GM23338 (cell line): ENCODE data around the gene CTDNEP1. TPM values are rescaled to one million over a fixed set of nuclear protein-coding genes. Genes with fewer than 3 reads are reported as not detected.

Experiments used
- ATAC-seq: fragments of 200-7000 bp; cut with Tn5 transposase; 3 replicates; pipeline ENCODE4 v1.9.1; 2020
- DNase-seq: peaks from one replicate; pipeline ENCODE4 v3.0.0-alpha.2; 2015; ENCODE audit warnings: low spot score
- H2AFZ ChIP-seq: fragments of 200-600 bp; sonication (generic); 2 replicates; pipeline ENCODE4 v1.8.0; 2016; ENCODE audit warnings: antibody characterized with exemption, mild to moderate bottlenecking, moderate library complexity
- H3F3A ChIP-seq: fragments of 200-600 bp; sonication (generic); replicated peaks from 2 replicates; pipeline ENCODE4 v1.8.0; 2017; ENCODE audit warnings: antibody characterized with exemption, mixed run types, low read depth
- H3K27ac ChIP-seq: fragments of 200-600 bp; sonication (generic); 2 replicates; pipeline ENCODE4 v1.6.1; 2016; ENCODE audit warnings: low read depth
- H3K27me3 ChIP-seq: fragments of 200-600 bp; sonication (generic); 2 replicates; pipeline ENCODE4 v1.8.0; 2016; ENCODE audit warnings: mild to moderate bottlenecking, mixed run types, moderate library complexity; ENCODE audit not compliant: insufficient read depth
- H3K36me3 ChIP-seq: fragments of 200-600 bp; sonication (generic); 2 replicates; pipeline ENCODE4 v1.8.0; 2016; ENCODE audit warnings: mild to moderate bottlenecking; ENCODE audit not compliant: insufficient read depth
- H3K4me1 ChIP-seq: fragments of 200-600 bp; sonication (generic); 2 replicates; pipeline ENCODE4 v1.8.0; 2016; ENCODE audit warnings: mild to moderate bottlenecking, moderate library complexity; ENCODE audit not compliant: insufficient read depth
- H3K4me2 ChIP-seq: fragments of 200-600 bp; sonication (generic); 2 replicates; pipeline ENCODE4 v1.7.1; 2017; ENCODE audit warnings: mixed run types
- H3K4me3 ChIP-seq: fragments of 200-600 bp; sonication (generic); 2 replicates; pipeline ENCODE4 v1.6.1; 2016; ENCODE audit warnings: mixed run types
- H3K79me2 ChIP-seq: fragments of 200-600 bp; sonication (generic); replicated peaks from 2 replicates; pipeline ENCODE4 v1.8.0; 2017; ENCODE audit warnings: mild to moderate bottlenecking; ENCODE audit not compliant: insufficient read depth
- H3K9me2 ChIP-seq: fragments of 200-600 bp; sonication (generic); 2 replicates; pipeline ENCODE4 v1.8.0; 2017; ENCODE audit not compliant: insufficient read depth
- H4K20me1 ChIP-seq: fragments of 200-600 bp; sonication (generic); replicated peaks from 2 replicates; pipeline ENCODE4 v1.8.0; 2017; ENCODE audit warnings: mild to moderate bottlenecking; ENCODE audit not compliant: insufficient read depth
- H3K27ac Mint-ChIP-seq: 2 replicates; pipeline ENCODE4 v1.8.0; 2020; ENCODE audit warnings: inconsistent platforms, mild to moderate bottlenecking, moderate library complexity, mixed read lengths
- H3K27me3 Mint-ChIP-seq: 3 replicates; pipeline ENCODE4 v1.8.0; 2022; ENCODE audit warnings: low read depth, mild to moderate bottlenecking, moderate library complexity, mixed read lengths, inconsistent platforms; ENCODE audit not compliant: insufficient read depth, poor library complexity
- H3K36me3 Mint-ChIP-seq: 3 replicates; pipeline ENCODE4 v1.8.0; 2021; ENCODE audit warnings: low read depth, mild to moderate bottlenecking, inconsistent platforms, moderate library complexity, mixed read lengths
- H3K4me1 Mint-ChIP-seq: 3 replicates; pipeline ENCODE4 v1.8.0; 2020; ENCODE audit warnings: mild to moderate bottlenecking, inconsistent platforms, mixed read lengths
- H3K4me3 Mint-ChIP-seq: 3 replicates; pipeline ENCODE4 v1.8.0; 2021; ENCODE audit warnings: moderate library complexity, mild to moderate bottlenecking, inconsistent platforms, mixed read lengths
- H3K9me3 Mint-ChIP-seq: 3 replicates; pipeline ENCODE4 v1.8.0; 2020; ENCODE audit warnings: moderate library complexity, mild to moderate bottlenecking, inconsistent platforms, mixed read lengths
- ETS1 ChIP-seq: IDR thresholded peaks from 2 replicates; pipeline ENCODE4 v1.6.1; 2016; ENCODE audit warnings: antibody characterized with exemption
- EZH2 ChIP-seq: fragments of 200-600 bp; sonication (generic); IDR thresholded peaks from one replicate; pipeline ENCODE4 v1.8.0; 2017; ENCODE audit warnings: antibody characterized with exemption, mild to moderate bottlenecking, low read depth; ENCODE audit not compliant: unreplicated experiment
- EZH2phosphoT487 ChIP-seq: fragments of 200-600 bp; sonication (generic); IDR thresholded peaks from one replicate; pipeline ENCODE4 v1.8.1; 2018; ENCODE audit warnings: antibody characterized with exemption; ENCODE audit not compliant: unreplicated experiment
- JUNB ChIP-seq: IDR thresholded peaks from one replicate; pipeline ENCODE4 v1.6.1; 2016; ENCODE audit warnings: antibody characterized with exemption; ENCODE audit not compliant: unreplicated experiment
- POLR2AphosphoS5 ChIP-seq: IDR thresholded peaks from 2 replicates; pipeline ENCODE4 v1.6.1; 2016; ENCODE audit warnings: antibody characterized with exemption, low read depth
- REST ChIP-seq: IDR thresholded peaks from one replicate; pipeline ENCODE4 v1.6.1; 2018; ENCODE audit warnings: antibody characterized with exemption; ENCODE audit not compliant: unreplicated experiment
- STAT1 ChIP-seq: IDR thresholded peaks from one replicate; pipeline ENCODE4 v1.6.1; 2016; ENCODE audit warnings: antibody characterized with exemption; ENCODE audit not compliant: unreplicated experiment
- ZNF331 ChIP-seq: fragments of 250-450 bp; sonication (Bioruptor Pico); IDR thresholded peaks from 2 replicates; pipeline ENCODE4 v1.5.0; 2020; ENCODE audit warnings: low read depth, mild to moderate bottlenecking, moderate library complexity
- ZNF462 ChIP-seq: fragments of 250-450 bp; sonication (Bioruptor Pico); IDR thresholded peaks from 2 replicates; pipeline ENCODE4 v1.5.0; 2020; ENCODE audit warnings: mild to moderate bottlenecking, moderate library complexity
- polyA plus RNA-seq: library from polyadenylated mRNA; unstranded; fragments of >200 nt; fragmentation: Nextera tagmentation; extraction: Ambion mirVana; gene quantifications from 2 replicates; pipeline ENCODE4 v1.2.1, GENCODE V29; 2016
- total RNA-seq: library from RNA; depleted of rRNA; stranded (reverse); fragments of >200 nt; shearing (Covaris generic); gene quantifications from 2 replicates; pipeline ENCODE4 v1.2.3, GENCODE V29; 2014

CTDNEP1 gene
- total and polyA plus RNA-seq, 2 experiments from 2014 or later = 48.1 to 93.4 TPM

DNA sequence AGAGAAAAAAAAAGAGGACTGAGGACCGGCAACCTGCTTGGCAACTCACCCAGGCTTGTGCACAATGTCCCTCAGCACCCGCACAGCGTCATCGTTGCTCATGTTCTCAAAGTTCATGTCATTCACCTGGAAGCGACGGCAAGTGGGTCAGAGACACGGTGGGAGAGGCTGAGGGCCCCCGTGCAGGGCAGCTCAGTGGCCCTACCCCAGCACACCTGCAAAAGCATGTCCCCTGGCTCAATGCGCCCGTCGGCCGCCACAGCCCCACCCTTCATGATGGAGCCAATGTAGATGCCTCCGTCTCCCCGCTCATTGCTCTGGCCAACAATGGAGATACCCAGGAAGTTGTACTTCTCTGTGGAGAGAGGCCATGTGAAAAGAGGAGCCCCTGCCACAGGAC is 22.6 kb downstream of the CTDNEP1 start:
- Histone ChIP-seq H3K4me1 (peaks cover 15% of the 10 kb centered on the region; the same call in 1 of the 2 replicates), H3K4me3 (no peak overlapping the region), H3K36me3 (peaks cover 4% of the 10 kb centered on the region; the same call in 1 of the 2 replicates), H4K20me1 (peaks cover 37% of the 10 kb centered on the region), H3K4me2 (no peak overlapping the region), H3K79me2 (peaks cover 41% of the 10 kb centered on the region), H3K27ac (no peak overlapping the region), H3K9me2 (no peaks in the 10 kb centered on the region), H2AFZ (no peak overlapping the region), H3K27me3 (no peaks in the 10 kb centered on the region), H3F3A (peaks cover 2% of the 10 kb centered on the region; the same call in 1 of the 2 replicates)
- Mint-ChIP-seq H3K27me3 (peaks cover 13% of the 10 kb centered on the region), H3K36me3 (peaks cover 65% of the 10 kb centered on the region), H3K9me3 (no peaks in the 10 kb centered on the region), H3K27ac (no peak overlapping the region), H3K4me3 (no peak overlapping the region), H3K4me1 (peaks cover 16% of the 10 kb centered on the region)
- DNase-seq (no peak), ATAC-seq (no peak)
- TF ChIP-seq ZNF462 (CRISPR knock-in tag) = no peak

- Histone ChIP-seq H4K20me1 (peaks cover 43% of the 10 kb centered on the region), H3F3A (peaks cover 9% of the 10 kb centered on the region; the same call in 1 of the 2 replicates), H3K79me2 (peaks cover 22% of the 10 kb centered on the region), H3K4me1 (no peaks in the 10 kb centered on the region), H3K9me2 (no peaks in the 10 kb centered on the region), H3K4me3 (no peak overlapping the region), H3K27me3 (no peaks in the 10 kb centered on the region), H3K4me2 (no peak overlapping the region), H3K36me3 (peaks cover 11% of the 10 kb centered on the region; the same call in 1 of the 2 replicates), H2AFZ (no peak overlapping the region), H3K27ac (no peak overlapping the region)
- Mint-ChIP-seq H3K4me3 (no peak overlapping the region), H3K4me1 (peaks cover 6% of the 10 kb centered on the region), H3K36me3 (peaks cover 81% of the 10 kb centered on the region), H3K27me3 (peaks cover 26% of the 10 kb centered on the region), H3K27ac (no peak overlapping the region), H3K9me3 (no peaks in the 10 kb centered on the region)
- TF ChIP-seq ZNF331 (CRISPR knock-in tag) (no peak), EZH2 (no peak), STAT1 (no peak), REST (no peak), EZH2phosphoT487 (no peak), JUNB (no peak), POLR2AphosphoS5 (no peak), ETS1 (no peak)
- no peak for ATAC-seq
- no peak for DNase-seq
These were observed 24.5 kb downstream of the CTDNEP1 start for GRCh38 chr17:7226721-7227710.
